GM12878 (cell line): Measurements from ENCODE around the gene OTOG.

Experiments
- CTCF ChIP-seq, 3 experiments: IDR thresholded peaks in 2 of 3; conservative IDR thresholded peaks in 1 of 3; 2 replicates each; pipeline ENCODE4 v1.5.1; 2011; ENCODE audit warnings: low read depth in 3 of 3, low read length in 3 of 3, mild to moderate bottlenecking in 3 of 3, control low read depth in 2 of 3, moderate library complexity in 2 of 3, inconsistent platforms in 1 of 3, mixed read lengths in 1 of 3; ENCODE audit not compliant: control insufficient read depth in 2 of 3, insufficient read depth in 1 of 3; ENCODE audit errors: extremely low read depth in 1 of 3
- EP300 ChIP-seq, 2 experiments: fragments of 150-350 bp in 1 of 2; IDR thresholded peaks; 2 replicates each; pipeline ENCODE4 v1.6.1; 2011 to 2012; ENCODE audit warnings: low read depth in 2 of 2, low read length in 2 of 2, borderline replicate concordance in 1 of 2, improper control_type of control experiment in 1 of 2, inconsistent platforms in 1 of 2; ENCODE audit not compliant: control insufficient read depth in 1 of 2
- POLR2A ChIP-seq: IDR thresholded peaks from 2 replicates; pipeline ENCODE4 v1.6.1; 2011; ENCODE audit warnings: low read depth, mild to moderate bottlenecking, low read length
- POLR2AphosphoS5 ChIP-seq: IDR thresholded peaks from 2 replicates; pipeline ENCODE4 v1.6.1; 2011; ENCODE audit warnings: mild to moderate bottlenecking, low read length, inconsistent platforms
- SRF ChIP-seq, 2 experiments: IDR thresholded peaks; 2 replicates each; pipeline ENCODE4 v1.6.1; 2011; ENCODE audit warnings: low read depth in 2 of 2, low read length in 2 of 2, mild to moderate bottlenecking in 1 of 2, moderate library complexity in 1 of 2
- ZNF274 ChIP-seq: IDR thresholded peaks from one replicate; pipeline ENCODE4 v1.8.0; 2011; ENCODE audit not compliant: insufficient read length, insufficient read depth

GRCh38 chr11:17642980-17643379 is 95.9 kb downstream of the OTOG start:
- TF ChIP-seq CTCF (IDR thresholded peaks at IDR 0.05 in 2 of 3, conservative IDR thresholded peaks at IDR 0.05 in 1 of 3; ENCODE audit: control insufficient read depth in 2 of 3, extremely low read depth in 1 of 3, insufficient read depth in 1 of 3, low read depth in 3 of 3, low read length in 3 of 3) (no peak), POLR2AphosphoS5 (no peak), ZNF274 (no peak), EP300 (IDR thresholded peaks at IDR 0.05; ENCODE audit: borderline replicate concordance in 1 of 2, control insufficient read depth in 1 of 2, low read depth in 2 of 2, low read length in 2 of 2) (no peak), SRF (IDR thresholded peaks at IDR 0.05; ENCODE audit: low read depth in 2 of 2, low read length in 2 of 2) (no peak), POLR2A (no peak)
